GM10266 (cell line): Measurements from ENCODE around the gene SLPI.
A peak's percentile ranks its signal among the peaks of the same experiment; 100 is the strongest.

Source experiments
- DNase-seq: peaks from one replicate; pipeline ENCODE4 v3.0.0; 2012; ENCODE audit errors: extremely low spot score
- CTCF ChIP-seq: IDR thresholded peaks from 2 replicates; pipeline ENCODE4 v1.5.1; 2012; ENCODE audit warnings: mild to moderate bottlenecking, low read depth; ENCODE audit not compliant: control insufficient read depth, insufficient read depth; ENCODE audit errors: missing control alignments

Gene SLPI

GRCh38 chr20:45238139-45238538, 16.2 kb downstream of the SLPI start:
- no peak for DNase-seq
- TF ChIP-seq CTCF: no peak

GRCh38 chr20:45235995-45236394, 18.4 kb downstream of the SLPI start:
- peak; percentile 40 for TF ChIP-seq CTCF
- DNase-seq: no peak

GRCh38 chr20:45230631-45231030, 23.7 kb downstream of the SLPI start:
- no peak for TF ChIP-seq CTCF
- DNase-seq: no peak

- DNase-seq: peak; percentile 24
- TF ChIP-seq CTCF: peak; percentile 46
These were observed 24.9 kb downstream of the SLPI start for GRCh38 chr20:45229264-45230056.

GRCh38 chr20:45226287-45226686, 28.1 kb downstream of the SLPI start:
- TF ChIP-seq CTCF: no peak
- no peak for DNase-seq

GRCh38 chr20:45223136-45223535, 31.2 kb downstream of the SLPI start:
- no peak for DNase-seq
- TF ChIP-seq CTCF: no peak

- TF ChIP-seq CTCF: no peak
These were observed 33.3 kb downstream of the SLPI start, which contains the start of gene SEMG2 for GRCh38 chr20:45221076-45221475. SEMG2 (plus strand) TSS chr20:45221373; CDS start chr20:45221390, 17 bp downstream.

More at GRCh38 chr20:45221076-45221475, 33.3 kb downstream of the SLPI start, which contains the start of gene SEMG2:
- no peak for DNase-seq
